UCSD-AML1 (cell line): ENCODE results near the gene DDIT4.
"Not testable (repeated sequence)": the region's sequence is repeated elsewhere in the genome, so short reads cannot be mapped to it uniquely, and the experiment has no call there.

Experiments
- DNase-seq: peaks from one replicate; lab custom pipeline; 2025; ENCODE audit not compliant: unreplicated experiment; lab: John Stamatoyannopoulos, UW

The DDIT4 gene, protein sequence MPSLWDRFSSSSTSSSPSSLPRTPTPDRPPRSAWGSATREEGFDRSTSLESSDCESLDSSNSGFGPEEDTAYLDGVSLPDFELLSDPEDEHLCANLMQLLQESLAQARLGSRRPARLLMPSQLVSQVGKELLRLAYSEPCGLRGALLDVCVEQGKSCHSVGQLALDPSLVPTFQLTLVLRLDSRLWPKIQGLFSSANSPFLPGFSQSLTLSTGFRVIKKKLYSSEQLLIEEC

DNA sequence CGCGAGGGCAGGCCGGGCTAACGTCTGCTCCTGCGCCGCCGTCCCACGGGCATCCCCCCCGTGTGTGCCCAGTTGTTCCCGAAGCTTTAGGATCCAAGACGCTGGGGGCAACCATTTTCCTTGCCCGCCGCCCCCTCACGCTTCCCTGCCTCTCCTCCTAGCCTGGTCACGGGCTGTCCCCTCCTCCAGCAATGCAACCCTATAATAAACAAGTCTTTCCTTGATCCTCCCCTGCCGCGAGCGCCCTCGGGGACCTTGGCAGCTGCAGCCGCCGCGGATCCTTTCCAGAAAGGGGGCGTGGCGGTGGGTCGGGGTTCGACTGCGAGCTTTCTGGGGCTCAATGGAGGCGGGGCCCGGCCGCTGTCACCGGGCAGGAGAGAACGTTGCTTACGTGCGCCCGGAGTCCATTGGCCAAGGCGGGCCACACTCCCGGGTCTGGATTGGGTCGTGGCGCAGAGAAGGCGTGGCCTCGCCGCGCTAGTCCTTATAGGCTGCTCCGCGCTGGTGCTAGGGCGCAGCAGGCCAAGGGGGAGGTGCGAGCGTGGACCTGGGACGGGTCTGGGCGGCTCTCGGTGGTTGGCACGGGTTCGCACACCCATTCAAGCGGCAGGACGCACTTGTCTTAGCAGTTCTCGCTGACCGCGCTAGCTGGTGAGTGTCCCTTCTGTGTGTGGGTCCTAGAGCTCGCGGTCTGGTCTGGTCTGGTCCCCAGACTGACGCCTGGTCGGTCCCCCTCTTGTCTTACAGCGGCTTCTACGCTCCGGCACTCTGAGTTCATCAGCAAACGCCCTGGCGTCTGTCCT, at the start of gene DDIT4:
TSS of gene DDIT4 (plus strand) at position 515 of the 803 bp plus-strand sequence. CDS start 293 bp downstream, outside the sequence.
- peak; percentile 99 for DNase-seq

DNA sequence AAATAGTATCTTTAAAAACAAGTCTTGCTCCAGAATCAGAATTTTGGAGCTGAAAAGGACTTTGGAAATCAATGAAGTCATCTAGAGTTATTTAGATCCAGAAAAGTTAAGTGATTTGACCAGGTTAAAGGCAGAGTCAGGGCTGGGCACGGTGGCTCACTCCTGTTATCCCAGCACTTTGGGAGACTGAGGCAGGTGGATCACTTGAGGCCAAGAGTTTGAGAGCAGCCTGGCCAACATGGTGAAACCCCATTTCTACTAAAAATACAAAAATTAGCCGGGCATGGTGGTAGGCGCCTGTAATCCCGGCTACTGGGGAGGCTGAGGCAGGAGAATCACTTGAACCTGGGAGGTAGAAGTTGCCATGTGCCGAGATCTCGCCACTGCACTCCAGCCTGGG, 49.5 kb upstream of the DDIT4 start:
- not testable (repeated sequence) for DNase-seq

DNA sequence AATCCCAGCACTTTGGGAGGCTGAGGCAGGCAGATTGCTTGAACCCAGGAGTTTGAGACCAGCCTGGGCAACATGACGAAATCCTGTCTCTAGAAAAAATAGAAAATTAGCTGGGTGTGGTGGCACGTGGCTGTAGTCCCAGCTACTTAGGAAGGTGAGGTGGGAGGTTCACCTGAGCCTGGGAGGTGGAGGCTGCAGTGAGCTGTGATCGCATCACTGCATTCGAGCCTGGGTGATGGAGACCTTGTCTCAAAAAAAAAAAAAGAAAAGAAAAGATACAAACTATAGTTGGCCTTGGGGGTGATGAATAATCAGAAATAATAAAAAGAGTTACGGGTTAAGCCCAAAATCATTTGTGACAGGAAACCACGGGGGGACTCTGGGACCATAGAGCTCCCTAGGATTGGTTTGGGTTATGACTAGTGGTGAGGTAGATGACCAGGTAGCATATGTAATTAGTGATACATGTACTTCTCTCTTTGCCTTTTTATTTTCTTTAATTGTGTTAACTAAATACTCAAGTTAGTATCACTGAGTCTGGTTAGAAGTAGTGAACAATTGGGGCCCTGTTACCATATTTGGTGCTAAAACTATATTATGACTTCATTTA, 47.2 kb upstream of the DDIT4 start:
- no peak for DNase-seq

DNA sequence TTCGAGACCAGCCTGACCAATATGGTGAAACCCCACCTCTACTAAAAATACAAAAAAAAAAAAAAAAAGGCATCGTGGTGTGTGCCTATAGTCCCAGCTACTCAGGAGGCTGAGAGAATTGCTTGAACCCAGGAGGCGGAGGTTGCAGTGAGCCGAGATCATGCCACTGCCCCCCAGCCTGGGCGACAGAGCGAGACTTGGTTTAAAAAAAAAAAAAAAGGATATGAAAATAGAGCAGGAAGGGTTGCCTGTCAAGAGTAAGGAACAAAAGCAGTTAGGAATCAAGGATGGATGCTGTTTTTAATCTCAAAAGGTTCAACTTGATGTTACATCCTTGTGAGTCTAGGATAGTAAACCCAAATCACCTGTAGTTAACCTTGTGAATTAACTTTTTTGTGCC, 45.9 kb upstream of the DDIT4 start:
- DNase-seq = no peak

DNA sequence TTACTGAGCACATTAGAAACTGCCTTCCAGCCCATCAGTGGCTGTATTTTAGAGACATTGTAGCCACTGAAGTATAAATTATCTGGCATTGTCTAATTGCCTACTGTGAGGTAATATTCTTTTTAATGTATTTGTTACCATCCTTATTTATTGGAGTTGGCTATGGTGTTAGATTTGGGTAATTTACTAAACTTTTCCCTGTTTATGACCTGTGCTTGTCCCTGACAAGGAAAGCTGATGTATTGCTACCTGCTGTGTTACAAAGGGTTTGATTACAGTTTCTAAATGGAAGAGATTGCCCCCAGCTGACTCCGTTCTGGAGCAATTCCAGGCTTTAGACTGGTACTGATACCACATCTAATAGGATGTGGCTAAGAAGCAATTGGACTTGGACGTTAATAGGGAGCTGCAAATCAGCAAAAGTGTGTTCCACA, 45.4 kb upstream of the DDIT4 start:
- DNase-seq = no peak

DNA sequence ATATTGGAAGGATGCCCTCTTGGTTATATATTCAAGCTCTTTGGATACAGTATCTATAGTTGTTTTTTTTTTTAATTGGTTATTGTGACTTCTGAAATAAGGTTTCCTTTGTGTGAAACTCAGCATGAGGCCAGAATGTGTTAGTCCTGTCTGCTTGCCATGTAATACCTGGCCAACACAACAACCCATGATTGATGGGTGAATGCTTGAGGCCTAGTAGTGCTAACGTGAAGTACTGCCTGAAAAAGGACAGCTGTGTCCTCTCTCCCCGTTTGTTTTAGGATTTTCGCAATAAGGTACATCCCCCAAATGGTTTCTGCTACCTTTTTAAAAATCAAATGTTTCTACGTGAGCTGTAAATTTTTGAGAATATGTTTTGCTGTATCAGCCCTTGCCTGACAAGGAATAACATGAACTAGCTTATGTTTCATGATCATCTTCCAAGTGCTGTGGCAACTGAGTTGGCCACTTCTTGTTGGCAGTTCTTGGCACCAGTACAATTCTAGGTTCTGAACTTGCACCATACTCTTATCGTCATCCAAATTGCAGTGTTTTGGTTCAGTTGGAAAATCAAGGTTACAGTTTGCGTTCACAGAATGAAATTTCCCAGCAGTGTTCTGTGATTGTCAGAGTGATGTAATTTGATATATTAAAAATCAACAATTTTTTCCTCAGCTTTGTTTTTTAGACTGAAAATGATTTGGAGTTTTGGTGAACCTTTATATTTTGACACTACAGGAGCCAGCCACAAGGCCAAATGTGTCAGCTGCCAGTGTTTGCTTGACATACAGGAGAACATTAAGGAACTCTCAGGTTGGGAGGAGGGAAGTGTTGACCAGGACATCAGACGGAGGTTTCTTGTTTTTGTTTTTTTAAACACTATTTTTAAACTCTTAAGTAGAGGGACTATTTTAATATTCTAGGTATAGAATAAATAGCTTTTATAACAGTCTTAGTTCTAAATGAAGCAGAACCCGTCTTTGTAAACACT, 44.2 kb upstream of the DDIT4 start:
- no peak for DNase-seq

DNA sequence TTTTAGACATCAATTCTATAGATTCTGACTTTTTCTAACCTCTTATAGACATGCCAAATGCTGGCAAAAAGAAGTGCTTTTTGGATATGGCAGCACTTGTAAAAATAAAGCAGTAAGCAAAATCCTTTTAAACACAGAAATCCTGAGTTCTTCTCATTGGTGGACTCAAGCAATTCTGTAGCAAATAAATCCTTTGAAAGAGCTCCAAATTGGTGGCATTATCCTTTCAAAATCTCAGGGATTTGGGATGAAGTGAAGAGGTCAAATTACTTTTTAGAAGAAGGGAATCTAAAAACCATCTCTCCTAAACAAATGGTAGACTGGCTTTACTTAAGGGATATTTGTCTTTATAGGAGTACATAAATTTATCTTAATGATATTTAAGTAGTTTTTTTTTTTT, 40.1 kb upstream of the DDIT4 start:
- DNase-seq = no peak

DNA sequence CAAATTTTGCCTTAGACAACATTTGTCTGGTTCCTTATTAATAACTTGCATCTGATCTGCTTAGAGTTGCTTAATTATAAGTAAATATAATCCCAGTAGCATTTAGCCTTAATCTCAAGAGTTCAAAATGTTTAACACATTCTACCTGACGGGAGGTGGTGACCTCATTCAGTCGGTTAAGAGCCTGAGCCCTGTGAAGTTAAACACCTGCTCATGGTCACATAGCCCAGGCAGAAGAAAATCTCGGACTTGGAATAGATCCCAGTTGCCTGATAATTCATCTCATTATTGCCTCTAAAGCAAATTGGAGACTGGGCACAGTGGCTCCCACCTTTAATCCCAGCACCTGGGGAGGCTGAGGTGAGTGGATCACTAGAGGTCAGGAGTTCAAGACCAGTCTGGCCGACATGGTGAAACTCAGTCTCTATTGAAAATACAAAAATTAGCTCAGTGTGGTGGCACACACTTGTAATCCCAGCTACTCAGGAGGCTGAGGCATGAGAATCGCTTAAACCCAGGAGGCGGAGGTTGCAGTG, 39.1 kb upstream of the DDIT4 start:
- no peak for DNase-seq

DNA sequence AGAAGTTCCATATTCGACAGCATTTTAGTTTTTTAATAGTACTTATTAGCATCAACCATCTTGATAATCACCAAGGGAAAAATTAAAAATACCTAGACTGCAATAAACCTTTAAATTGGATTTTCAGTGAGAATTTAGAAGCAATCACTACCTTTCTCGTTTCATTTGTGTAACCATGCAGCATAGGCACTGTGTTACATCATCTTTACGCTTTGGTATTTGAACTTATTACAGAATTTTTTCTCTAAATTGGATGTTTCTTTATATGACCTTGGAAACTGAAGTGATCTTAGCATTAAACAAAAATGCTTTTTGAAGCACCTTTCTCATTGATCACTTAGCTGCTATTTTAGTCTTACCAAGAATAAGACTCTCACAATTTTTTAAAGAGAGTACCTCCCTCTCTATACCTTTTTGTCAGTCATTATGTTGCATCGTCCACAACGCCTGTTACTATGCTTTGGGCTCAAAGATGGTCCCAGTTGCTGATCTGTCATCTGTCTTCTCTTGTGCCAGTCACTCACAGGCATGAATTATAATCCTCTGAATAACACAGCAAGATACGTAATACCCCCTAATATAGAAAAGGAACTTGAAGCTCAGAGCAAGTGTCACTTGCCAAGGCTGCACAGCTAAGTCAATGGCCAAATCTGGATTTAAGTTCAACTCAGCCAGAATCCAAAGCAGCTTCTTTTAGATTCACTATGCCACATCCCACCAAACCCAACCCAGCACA, 38.0 kb upstream of the DDIT4 start:
- no peak for DNase-seq

DNA sequence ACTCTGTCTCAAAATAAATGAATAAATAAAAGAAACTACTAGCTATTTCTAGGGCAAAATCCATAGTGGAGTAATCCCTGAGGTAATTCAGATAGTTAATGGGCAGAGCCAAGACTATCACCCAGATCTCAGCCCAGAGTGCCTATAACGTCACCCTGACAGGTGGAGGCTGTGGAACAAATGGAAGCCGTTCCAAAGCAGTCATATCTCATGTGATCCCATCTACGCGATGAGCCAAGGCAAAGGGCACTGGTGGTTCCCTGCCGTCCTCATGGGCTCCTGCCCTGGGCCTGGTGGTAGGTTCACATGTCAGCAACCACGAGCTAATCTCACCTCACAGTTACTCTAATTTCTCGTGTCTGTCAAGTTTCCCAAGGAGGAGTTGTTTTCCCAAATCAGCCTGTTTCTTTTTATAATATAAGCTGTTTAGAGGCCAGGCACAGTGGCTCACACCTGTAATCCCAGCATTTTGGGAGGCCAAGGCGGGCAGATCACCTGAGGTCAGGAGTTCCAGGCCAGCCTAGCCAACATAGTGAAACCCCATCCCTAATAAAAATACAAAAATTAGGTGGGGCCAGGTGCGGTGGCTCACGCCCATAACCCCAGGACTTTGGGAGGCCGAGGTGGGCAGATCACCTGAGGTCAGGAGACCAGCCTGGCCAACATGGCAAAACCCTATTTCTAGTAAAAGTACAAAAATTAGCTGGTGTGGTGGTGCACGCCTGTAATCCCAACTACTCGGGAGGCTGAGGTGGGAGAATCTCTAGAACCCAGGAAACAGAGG, 35.1 kb upstream of the DDIT4 start:
- no peak for DNase-seq

DNA sequence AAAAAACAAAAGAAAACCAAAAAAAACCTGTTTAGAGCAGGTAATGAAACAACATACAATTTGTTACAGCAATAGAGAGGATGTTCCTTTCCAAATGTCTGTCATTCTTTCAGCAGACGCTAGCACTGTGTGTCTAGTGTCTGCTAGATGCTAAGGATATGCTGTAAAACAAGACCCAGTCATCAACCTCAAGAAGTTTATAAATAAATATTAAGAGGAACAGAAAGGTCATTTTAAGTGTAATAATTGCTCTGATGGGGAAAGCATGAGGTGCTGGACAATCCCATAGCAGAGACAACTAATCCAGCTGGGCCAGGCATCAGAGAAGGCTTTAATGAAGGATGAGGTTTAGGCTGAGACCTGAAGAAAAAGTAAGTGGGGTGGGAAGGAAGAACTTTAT, 34.3 kb upstream of the DDIT4 start:
- DNase-seq = no peak

DNA sequence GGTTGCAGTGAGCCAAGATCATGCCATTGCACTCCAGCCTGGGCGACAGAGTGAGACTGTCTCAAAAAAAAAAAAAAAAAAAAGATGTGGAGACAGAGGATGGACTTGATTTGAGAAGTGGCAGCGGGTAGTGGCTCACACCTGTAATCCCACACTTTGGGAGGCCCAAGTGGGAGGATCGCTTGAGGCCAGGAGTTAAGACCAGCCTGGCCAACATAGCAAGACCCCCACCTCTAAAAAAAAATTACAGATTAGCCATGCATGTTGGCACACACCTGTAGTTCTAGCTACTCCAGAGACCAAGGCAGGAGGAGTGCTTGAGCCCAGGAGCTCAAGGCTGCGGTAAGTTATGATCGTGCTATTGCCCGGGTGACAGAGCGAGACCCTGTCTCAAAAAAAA, 33.4 kb upstream of the DDIT4 start:
- no peak for DNase-seq

DNA sequence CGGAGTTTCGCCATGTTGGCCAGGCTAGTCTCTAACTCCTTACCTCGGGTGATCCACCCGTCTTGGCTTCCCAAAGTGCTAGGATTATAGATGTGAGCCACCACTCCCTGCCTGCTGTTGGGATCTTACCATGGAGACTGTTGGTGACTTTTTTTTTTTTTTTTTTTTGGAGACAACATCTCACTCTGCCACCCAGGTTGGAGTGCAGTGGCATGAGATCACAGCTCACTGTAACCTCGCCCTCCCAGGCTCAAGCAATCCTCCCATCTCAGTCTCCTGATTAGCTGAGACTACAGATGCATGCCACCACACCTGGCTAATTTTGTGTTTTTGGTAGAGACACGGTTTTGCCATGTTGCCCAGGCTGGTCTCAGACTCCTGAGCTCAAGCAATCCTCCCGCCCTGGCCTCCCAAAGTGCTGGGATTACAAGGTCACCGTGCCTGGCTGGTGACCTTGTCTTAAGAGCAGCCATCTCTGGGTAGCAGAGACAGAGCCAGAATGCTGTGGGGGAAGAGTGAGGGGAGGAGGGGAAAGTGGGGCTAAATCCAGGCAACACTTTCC, 32.0 kb upstream of the DDIT4 start:
- no peak for DNase-seq

DNA sequence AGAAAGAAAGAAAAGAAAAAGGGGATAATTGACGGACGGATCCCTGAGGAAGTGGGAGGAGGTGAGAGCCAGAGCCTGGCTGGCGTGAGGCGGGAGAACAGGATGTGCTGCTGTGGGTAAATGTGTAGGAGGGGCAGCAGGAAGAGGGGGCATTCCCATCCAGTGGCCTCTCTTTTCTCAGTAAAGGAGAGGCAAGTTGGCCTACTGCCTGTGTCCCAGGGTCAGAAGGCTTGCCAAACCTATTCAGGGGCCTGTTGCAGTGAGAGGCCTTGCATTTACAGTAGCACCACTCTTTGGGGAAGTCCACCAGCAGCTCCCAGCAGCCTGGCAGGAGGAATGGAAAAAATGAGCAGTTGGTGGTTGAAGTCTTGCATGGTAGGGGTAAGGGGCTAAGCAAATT, 31.0 kb upstream of the DDIT4 start:
- peak; percentile 65 for DNase-seq

DNA sequence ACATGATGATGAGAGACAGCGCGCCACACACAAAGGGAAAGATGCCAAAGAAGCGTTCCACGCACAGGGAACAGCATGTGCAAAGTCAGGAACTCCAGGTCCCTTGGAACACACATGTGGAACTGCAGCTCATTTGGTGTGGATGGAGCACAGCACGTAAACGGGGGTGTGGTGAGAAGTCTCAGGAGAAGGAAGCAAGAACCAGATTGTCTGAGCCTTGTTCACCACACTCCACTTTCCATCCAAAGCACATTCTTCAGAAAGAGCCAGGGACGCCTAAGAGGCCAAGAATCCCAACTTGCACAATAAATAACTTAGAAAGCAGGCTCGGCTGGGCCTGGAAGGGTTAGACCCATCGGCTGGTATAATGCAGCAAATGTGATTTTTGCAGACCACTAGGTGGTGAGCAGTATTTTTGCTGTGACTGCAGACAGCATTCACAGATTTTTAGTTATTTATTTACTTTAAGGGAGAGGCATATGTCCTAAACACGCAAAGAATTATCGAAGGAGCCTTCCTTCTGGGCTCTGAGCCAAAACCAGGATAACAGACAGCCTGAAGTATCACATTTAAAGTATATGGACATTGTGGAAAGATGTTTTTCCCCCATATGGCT, 29.8 kb upstream of the DDIT4 start:
- DNase-seq = no peak

DNA sequence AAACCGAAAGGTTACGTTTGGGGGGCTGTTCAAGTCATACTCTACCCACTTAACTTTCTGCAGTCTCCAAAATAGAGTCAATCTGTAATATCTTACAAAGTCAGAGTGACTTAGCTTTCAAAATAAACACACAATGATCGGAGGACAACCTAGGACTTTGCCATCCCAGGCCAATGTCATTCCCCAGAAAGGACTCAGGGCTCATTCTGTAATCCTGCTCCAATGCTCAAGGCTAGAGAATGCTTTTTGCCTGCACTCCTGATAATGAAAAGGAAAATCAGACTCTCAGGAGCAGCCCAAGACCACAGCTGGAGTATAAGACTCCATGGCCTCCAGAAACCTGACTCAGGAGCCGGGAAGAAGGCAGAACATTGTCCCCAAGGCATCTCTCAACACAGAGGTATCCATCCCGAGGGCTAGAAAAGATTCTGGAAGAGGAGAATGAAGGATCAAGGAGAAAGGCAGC, 29.1 kb upstream of the DDIT4 start:
- no peak for DNase-seq

DNA sequence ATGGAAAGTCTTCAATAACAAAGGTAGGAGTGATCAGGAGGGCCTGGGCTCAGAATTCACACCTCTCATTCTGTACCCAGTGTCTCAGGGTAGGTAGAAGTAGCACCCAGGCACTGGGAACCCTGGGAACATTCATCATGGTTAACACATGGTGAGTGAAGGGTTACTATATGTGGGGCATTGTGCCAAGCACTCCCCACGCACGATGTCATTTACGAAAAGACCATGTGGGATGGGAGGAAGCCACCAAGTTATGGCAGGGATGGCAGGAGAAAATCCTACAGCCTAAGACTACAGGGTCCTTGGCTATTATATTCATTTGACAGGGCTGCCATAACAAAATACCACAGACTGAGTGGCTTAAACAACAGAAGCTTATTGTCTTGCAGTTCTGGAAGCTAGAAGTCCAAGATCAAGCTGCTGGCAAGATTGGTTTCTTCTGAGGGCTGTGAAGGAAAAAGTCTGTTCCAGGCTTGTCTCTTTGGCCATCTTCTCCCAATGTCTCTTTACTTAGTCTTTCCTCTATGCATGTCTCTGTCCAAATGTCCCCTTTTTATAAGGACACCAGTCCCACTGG, 27.7 kb upstream of the DDIT4 start:
- no peak for DNase-seq
